HG02943 (cell line): ENCODE measurements around the gene VAV1.
"Not testable (repeated sequence)": the region's sequence is repeated elsewhere in the genome, so short reads cannot be mapped to it uniquely, and the experiment has no call there.

Source experiments
- ATAC-seq: cut with Tn5 transposase; IDR thresholded peaks from one replicate; pipeline ENCODE4 v1.9.1; 2021; ENCODE audit warnings: mild to moderate bottlenecking, low read depth, moderate library complexity; ENCODE audit not compliant: unreplicated experiment

VAV1 gene

DNA sequence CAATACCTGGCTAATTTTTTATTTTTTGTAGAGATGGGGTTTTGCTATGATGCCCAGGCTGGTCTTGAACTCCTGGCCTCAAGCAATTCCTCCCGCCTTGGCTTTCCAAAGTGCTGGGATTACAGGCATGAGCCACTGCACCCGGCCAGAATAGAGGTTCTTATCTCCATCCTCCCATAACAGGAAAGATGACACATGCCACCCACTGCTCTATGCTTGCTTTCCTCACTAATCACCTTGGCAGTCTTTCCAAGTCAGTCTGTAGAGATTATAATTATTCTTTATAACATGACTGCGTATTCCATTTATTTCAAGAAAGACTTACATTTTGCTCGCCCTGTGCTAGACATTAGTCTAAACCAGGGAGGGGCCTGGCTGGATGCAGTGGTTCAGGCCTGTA lies 6.7 kb downstream of the VAV1 start:
- ATAC-seq = no peak

DNA sequence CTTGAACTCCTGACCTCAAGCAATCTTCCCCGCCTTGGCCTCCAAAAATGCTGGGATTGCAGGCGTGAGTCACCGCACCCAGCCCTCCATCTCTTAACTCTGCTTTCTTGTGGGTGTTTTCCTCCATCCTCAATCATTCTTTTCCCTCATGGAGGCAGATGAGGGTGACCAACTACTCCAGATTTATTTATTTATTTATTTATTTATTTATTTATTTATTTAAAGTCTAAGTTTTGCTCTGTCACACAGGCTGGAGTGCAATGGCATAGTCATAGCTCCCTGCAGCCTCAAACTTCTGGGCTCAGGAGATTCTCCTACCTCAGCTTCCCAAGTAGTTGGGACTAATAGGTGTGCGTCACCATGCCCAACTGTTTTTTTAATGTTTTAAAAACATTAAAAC lies 14.9 kb downstream of the VAV1 start:
- no peak for ATAC-seq

DNA sequence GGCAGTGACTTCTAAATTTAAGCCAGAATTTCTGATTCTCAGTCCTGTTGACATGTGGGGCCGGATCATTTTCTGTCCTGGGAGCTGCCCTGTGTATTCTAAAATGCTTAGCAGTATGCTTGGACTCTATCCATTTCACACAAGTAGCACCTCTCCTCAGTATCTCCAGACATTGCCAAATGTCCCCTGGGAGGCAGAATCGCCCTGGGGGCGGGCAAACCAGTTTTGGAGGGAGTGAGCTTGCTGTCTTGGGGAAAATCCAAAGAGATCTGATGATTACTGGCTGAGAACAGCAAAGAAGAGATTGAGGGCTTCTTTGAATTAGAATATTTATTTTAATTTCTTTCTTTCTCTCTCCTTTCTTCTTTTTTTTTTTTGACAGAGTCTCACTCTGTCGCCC lies 16.4 kb downstream of the VAV1 start:
- no peak for ATAC-seq

DNA sequence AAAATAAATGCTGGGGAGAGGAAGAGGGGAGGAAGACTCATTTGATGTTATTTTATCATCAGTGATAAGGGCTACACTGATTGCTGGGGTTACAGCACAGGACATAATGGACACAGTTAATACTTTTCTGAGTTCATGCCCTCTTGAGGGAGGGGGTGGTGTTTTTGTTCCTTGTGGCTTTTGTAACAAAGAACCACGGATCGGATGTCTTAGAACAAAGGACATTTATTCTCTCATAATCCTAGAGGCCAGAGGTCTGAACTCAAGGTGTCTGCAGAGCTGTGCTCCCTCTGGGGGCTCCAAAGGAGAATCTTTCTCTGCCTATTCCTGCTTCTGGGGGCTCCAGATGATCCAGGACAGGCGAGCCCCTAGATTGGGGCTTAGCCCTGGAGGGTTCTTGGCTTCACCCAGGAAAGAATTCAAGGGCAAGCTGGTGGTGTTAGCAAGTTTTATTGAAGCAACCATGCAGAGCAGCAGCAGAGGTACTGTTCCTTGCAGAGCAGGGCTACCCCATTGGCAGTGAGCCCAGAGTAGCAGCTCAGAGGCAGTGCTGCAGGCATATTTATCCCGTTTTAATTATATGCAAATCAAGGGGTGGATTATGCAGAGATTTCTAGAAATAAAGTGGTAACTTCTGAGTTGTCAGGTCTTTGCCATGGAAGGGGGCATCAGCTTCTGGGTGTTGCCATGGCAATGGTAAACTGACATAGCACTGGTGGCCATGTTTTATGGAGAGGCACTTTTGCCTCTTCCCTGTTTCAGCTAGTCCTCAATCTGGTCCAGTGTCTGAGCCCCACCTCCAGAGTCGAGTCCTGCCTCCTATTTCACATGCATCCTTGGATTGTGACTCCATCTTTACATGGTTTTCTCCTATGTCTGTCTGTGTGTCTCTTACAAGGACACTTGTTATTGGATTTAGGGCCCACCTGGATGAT lies 18.0 kb downstream of the VAV1 start:
- no peak for ATAC-seq

DNA sequence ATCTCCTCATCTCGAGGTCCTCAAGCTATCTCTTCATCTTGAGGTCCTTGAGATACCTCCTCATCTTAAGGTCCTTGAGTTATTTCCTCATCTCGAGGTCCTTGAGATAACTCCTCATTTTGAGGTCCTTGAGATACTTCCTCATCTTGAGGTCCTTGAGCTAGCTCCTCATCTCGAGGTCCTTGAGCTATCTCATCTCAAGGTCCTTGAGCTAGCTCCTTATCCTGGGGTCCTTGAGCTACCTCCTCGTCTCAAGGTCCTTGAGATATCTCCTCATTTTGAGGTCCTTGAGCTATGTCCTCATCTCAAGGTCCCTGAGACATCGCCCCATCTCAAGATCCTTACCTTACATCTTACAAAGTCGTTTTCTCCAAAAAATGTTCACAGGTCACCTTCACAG lies 18.7 kb downstream of the VAV1 start:
- ATAC-seq = no peak

DNA sequence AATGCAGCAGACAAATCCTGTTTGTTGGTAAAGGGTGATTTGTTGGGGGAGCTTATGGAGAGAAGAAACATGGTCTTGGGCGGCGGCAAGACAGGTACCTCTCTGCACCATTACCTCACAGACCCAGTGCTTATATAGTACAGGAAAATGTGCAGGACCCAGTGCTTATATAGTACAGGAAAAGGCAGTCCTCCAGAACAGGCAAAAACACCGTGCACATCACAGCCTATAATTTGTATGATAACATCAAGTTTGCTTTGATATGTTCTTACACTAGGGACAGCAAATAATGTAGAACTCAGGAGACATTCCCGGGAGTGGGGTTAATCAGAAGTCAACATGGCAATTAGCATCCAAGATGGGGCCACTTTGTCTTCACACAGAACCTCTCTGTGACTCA lies 20.9 kb downstream of the VAV1 start:
- no peak for ATAC-seq

DNA sequence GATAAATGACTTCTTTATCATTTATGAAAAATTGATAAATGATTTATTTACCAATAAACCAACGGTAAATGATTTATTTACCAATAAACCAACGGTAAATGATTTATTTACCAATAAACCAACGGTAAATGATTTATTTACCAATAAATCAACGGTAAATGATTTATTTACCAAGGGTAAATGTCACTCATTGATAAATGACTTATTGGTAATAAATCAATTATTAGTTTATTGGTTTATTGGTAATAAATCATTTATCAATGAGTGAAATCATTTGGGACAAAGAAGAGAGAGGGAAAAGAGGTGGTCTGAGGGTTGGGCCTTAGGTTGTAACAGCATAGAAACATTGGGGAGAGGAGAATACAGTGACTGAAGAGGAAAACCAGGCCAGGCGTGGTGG lies 21.5 kb downstream of the VAV1 start:
- ATAC-seq = no peak

DNA sequence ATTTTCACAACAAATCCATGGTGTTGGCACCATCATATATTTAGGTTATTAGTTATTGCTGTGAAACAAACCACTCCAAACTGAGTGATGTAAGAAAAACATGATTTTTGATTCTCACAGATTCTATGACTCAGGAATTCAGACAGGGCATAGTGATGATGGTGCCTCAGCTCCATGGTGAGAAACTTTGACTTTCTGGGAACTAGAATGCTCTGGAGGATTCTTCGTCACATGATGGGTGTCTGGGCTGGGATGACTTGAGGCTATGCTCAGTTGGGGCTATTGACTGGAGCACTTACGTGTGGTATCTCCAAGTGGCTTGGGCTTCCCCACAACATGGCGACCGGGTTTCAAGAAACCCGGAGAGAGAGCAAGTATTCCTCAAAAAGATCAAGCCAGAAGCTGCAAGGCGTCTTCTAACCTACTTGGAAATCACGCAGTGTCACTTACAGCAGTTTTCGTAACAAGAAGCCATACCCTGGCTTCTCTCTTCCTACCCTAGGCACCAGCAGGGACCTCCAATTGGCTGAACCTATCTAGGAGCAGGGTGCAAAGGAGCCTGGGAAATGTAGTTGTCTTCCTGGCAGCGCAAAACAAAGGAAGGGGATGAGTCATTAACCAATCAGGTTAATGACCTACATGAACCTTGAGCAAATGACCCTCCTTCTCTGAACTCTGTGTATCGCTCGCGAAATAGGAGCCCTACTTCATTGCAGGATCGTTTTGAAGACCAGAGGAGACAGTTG lies 22.4 kb downstream of the VAV1 start:
- ATAC-seq = no peak

DNA sequence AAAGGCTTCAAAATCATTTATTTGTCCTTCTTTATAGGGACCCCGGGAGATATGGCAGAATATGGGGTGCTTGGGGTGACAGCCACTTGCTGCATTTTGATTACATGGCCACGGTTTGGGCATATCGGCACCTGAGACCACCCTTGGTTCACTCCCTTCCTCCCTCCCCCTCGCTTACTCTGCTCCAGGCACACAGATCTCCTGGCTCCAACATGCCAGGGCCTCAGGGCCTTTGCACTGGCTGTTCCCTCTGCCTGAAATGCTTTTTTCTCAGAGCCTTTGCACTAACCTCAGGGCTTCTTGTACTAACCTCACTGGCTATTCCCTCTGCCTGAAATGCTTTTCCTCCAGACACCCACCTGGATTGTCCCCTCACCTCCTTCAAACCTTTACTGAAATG lies 23.8 kb downstream of the VAV1 start:
- ATAC-seq = no peak

DNA sequence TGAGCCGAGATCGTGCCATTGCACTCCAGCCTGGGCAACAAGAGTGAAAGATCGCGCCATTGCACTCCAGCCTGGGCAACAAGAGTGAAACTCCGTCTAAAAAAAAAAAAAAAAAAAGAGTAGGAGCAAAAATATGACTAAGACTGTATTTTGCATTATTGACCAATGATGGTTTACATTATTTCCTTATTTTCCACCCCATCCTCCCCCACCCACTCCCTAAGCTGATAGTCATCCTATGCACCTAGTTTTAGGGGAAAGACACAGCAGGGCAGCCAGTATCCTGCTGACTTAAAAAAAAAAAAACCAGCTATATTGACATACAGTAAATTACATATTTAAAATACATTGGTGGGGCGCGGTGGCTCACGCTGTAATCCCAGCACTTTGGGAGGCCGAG lies 25.1 kb downstream of the VAV1 start:
- no peak for ATAC-seq

DNA sequence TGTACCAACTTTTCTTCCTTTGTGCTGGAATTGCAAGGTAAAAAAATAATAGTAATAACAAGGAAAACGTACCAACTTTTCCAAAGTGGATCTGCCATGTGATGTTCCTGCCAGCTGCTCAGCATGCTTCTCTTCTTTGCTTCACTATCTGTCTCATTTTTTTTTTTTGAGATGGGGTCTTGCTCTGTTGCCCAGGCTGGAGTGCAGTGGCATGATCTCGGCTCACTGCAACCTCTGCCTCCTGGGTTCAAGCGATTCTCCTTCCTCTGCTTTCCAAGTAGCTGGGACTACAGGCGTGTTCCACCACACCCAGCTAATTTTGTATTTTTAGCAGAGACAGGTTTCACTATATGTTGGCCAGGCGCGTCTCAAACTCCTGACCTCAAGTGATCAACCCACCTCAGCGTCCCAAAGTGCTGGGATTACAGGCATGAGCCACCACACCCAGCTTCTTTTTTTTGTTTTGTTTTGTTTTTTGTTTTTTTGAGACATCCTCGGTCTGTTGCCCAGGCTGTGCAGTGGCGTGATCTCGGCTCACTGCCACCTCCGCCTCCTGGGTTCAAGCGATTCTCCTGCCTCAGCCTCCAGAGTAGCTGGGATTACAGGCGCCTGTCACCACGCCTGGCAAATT lies 27.8 kb downstream of the VAV1 start:
- not testable (repeated sequence) for ATAC-seq

DNA sequence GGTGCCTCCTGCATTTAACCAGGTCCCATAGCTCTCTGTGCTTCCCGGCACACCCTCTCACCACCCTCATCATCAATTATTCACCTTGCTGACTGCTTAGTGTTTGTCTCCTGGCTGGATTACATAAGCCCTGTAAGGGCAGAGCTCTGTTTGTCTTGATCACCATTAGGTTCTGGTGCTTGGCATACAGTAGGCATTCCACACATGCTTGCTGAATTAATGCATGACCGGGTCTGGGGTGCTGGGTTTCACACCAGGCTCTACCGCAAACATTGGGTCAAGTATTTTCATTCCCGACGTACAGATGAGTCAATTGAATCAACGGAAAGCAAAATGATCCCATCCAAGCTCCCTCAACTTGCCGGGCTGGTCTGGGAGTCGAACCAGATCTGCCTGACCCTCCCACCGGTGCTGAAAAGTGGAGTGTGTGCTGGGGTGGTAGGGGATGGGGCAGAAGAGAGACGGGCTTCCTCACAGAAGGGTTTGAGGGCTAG lies 28.5 kb downstream of the VAV1 start:
- no peak for ATAC-seq

DNA sequence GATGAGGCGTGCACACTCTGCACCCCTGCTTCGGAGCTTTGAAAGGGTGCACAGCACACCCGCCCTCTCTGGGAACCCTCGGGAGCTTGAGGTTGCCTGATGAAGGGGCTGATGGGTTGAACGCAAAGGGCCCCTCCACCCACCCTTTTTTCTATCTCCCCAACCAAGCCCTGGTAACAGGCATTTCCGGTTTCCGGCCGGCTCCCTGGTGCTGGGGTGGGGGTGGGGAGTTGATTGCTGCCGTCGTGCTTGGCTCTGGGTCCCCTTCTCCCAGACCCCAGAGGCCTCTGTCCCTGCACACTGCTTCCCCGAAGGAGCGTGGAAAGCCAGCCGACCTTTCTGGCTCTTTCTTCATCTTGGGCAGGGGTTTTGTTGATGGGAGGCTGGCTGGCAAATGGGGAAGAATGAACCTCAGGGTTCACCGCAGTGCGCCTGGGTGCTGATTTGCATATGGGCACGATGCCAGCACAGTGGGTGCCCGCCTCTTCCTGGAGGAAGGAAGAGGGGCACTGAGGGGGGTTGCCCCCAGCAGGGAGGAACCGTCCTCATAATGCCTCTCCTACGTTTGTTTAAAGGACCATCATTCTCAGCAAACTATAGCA lies 29.1 kb downstream of the VAV1 start:
- ATAC-seq = peak; percentile 56

DNA sequence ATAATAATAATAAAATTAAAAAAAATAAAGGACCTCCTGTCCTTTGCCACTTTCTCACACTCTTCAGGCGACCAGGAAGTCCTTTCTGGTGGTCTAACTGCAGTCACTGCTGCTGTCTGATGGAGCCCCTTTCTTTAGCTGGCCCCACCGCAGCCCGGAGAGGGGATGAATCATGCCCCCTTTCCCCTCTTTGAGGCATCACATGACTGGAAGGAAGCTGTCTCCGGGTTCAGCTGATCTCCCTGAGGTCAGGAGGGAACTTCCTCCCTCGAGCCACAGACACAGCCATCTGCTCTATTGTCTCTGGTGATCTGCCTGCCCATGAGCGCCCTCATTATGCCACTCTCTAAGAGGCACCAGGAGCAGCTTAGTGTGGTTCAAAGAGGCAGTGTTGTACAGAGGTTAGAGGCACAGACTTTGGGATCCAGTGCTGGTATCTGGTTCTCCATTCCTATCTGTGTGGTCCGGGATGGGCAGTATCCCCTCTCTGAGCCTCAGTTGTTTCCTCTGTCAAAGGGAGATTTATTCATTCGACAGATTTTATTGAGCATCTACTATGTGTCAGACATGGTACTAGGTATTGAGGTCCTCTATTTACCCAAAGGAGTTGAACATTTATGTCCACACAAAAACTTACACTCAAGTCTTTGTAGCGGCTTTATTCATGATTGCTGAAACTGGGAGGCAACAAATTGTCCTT lies 30.0 kb downstream of the VAV1 start:
- ATAC-seq = peak; percentile 49

DNA sequence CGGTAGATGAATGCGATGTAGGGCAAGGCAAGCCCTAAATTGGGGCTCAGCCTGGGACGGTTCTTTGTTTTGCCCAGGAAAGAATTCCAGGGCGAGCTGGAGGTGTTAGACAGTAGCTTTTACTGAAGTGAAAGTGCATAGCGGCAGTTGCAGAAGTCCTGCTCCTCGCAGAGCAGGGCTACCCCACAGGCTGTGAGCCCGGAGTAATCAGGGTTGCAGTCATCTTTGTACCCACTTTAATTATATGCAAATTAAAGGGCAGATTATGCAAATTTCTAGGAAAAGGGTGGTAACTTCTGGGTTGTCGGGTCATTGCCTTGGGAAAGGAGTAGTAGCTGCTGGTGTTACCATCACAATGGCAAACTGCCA lies 30.5 kb downstream of the VAV1 start:
- no peak for ATAC-seq

DNA sequence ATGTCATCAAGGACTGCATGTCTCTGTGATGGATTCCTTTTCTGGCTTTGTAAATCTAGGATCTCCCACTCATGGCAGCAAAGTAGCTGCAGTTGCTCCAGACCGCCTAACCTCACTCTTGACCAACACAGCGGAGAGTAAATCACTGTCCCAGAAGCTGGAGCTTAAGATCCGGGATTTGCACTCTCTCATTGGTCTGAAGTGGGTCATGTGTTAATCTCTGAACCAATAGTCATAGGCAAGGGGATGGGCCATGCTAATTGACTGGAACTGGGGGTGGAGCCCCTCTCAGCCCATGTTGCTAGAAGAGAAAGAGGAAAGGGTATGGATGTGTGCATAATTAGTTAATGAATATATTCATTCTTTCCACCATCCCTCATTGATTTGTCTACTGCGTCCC lies 34.0 kb downstream of the VAV1 start:
- ATAC-seq = no peak

DNA sequence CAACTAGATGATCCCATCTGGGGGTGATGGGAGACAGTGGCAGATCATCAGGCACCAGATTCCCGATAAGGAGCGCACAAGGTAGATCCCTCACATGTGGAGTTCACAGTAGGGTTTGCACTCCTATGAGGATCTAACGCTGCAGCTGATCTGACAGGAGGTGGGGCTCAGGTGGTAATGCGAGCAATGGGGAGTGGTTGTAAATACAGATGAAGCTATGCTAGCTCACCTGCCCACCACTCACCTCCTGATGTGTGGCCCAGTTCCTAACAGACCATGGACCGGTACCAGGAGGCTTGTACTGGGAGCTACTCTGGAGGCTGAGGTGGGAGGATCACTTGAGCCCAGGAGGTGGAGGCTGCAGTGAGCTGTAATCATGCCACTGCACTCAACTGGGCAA lies 34.8 kb downstream of the VAV1 start:
- ATAC-seq = no peak

DNA sequence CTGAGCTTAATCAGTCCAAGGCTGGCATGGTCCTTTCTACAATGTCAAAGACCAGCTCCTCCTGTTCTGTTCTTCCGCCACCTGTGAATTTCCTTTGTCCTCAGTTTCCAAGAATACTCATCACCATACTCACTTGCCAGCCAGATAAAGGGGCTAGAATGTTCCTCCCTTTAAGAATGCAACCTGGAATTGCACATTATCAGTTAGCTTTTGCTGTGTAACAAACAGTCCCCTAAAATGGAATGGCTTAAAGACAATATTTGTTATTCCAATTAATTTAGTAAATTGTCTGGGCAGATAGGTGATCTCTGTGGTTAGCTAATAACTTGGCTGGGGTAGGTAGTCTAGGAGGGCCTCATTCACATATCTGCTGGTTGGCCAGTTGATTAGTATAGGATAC lies 36.0 kb downstream of the VAV1 start:
- no peak for ATAC-seq

DNA sequence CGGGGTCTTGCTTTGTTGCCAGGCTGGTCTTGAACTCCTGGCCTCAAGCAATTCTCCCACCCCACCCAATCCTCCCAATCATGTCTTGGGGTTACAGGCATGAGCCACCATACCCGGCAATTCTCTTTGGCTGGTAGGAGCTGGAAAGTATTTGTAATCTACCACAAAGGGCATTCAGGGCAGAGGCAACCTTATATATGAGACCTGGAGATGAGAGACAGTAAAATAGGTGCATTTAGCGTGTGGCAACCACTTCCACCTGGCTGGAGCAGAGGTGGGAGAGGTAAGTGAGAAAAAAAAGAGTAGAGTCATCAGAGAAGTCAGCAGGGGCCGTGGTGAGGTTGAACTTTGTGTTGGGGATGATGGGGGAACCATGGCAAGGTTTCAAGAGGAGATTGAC lies 36.8 kb downstream of the VAV1 start:
- ATAC-seq = no peak

DNA sequence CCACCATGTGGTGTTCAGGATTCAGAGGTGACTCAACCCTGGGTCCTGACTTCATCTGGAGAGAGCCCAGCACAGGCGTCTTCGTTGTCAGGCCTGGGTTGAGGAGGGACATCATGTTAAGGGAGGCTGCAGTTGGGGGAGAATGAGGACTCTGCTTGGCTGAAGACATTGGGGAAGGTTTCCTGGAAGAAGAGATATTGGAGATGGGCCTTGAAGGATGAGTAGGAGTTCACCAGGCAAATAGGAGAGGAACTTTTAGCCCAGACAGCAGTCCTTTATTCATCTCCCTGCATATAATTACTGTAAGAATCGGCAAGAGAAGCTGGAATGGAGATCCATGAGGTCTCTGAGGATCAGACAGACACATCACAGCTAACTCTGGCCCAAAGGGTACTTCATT lies 38.9 kb downstream of the VAV1 start:
- ATAC-seq = no peak
